Measurements from ENCODE around the gene PEAR1. TPM values are rescaled to one million over a fixed set of nuclear protein-coding genes. Genes with fewer than 3 reads are reported as not detected.

PEAR1 gene
- total RNA-seq, 1 experiment from 2014 or later, result 0.39 TPM

GRCh38 chr1:156873659-156874058 lies 19.9 kb upstream of the PEAR1 start:
- H3K18ac ChIP-seq (ENCODE audit: insufficient read length, low read depth, low read length), result no peak overlapping the region
- H2AFZ ChIP-seq (ENCODE audit: low read length), result no peak overlapping the region
- no peaks in the 10 kb centered on the region for H3K23me2 ChIP-seq (ENCODE audit: insufficient read length, low read depth, low read length, poor library complexity, severe bottlenecking)
- H3K4me2 ChIP-seq (ENCODE audit: insufficient read depth, insufficient read length, low read length), result no peak overlapping the region
- H3K4me3 Mint-ChIP-seq, result no peak overlapping the region
- no peak overlapping the region for H3K27ac ChIP-seq (ENCODE audit: insufficient read length, low read depth, low read length)
- no peak overlapping the region for H4K91ac ChIP-seq (ENCODE audit: insufficient read length, low read depth, low read length)
- H3K9me3 ChIP-seq (ENCODE audit: control insufficient read depth, low read depth, low read length), result no peaks in the 10 kb centered on the region
- no peak overlapping the region for H3K56ac ChIP-seq (ENCODE audit: insufficient read length, low read depth, low read length)
- no peaks in the 10 kb centered on the region; the same call in 1 of the 2 replicates for H3K27me3 ChIP-seq (ENCODE audit: insufficient read depth, low read length)
- DNase-seq, result no peak
- H2BK20ac ChIP-seq (ENCODE audit: low read depth, low read length, poor library complexity, severe bottlenecking), result no peak overlapping the region
- H2BK120ac ChIP-seq (ENCODE audit: low read depth, low read length, poor library complexity, severe bottlenecking), result no peak overlapping the region
- H3K79me2 ChIP-seq (ENCODE audit: insufficient read depth, low read length), result no peaks in the 10 kb centered on the region
- no CpG with 5 or more reads among the region's 18 CpGs for WGBS (ENCODE audit: extremely low coverage, insufficient read length, low lambda C conversion rate)
- H3K27me3 Mint-ChIP-seq (ENCODE audit: low read depth), result peaks cover 71% of the 10 kb centered on the region
- H4K5ac ChIP-seq (ENCODE audit: insufficient read length, low read depth, low read length), result no peak overlapping the region
- no peaks in the 10 kb centered on the region for H3K36me3 Mint-ChIP-seq (ENCODE audit: insufficient read depth in 1 of 3, low read depth in 3 of 3)
- no peak for TF ChIP-seq CTCF (conservative IDR thresholded peaks at IDR 0.05)
- peaks cover 4 to 17% of the 10 kb centered on the region in 2 experiments for H3K4me1 Mint-ChIP-seq
- no peak overlapping the region for H3K27ac Mint-ChIP-seq
- H3K4ac ChIP-seq (ENCODE audit: low read depth, low read length), result no peak overlapping the region
- H3K14ac ChIP-seq (ENCODE audit: insufficient read depth, low read length), result no peak overlapping the region
- H2AK5ac ChIP-seq (ENCODE audit: insufficient read length, low read length), result no peak overlapping the region
- no peak overlapping the region for H3T11ph ChIP-seq (ENCODE audit: low read length)
- H3K23ac ChIP-seq (ENCODE audit: insufficient read length, low read depth, low read length), result no peak overlapping the region
- no peak overlapping the region for H4K8ac ChIP-seq (replicated peaks; ENCODE audit: insufficient read length, low read depth, low read length)
- no peaks in the 10 kb centered on the region for H3K79me1 ChIP-seq (ENCODE audit: insufficient read depth, low read depth, low read length, poor library complexity, severe bottlenecking)
- no peaks in the 10 kb centered on the region for H4K20me1 ChIP-seq (ENCODE audit: control insufficient read depth, insufficient read depth, insufficient read length)
- H3K4me1 ChIP-seq (ENCODE audit: insufficient read depth, low read length), result no peaks in the 10 kb centered on the region
- no peak overlapping the region for H3K9ac ChIP-seq (ENCODE audit: extremely low read depth, insufficient read length, low read length)
- H3K9me3 Mint-ChIP-seq, result no peaks in the 10 kb centered on the region; a peak in 1 of 5 replicates
- H2BK5ac ChIP-seq (ENCODE audit: insufficient read length, low read length), result no peak overlapping the region
- H2BK12ac ChIP-seq (ENCODE audit: insufficient read length, low read depth, low read length), result no peak overlapping the region
- no peak overlapping the region for H2BK15ac ChIP-seq (ENCODE audit: low read depth, low read length)
